Measurements from ENCODE around the gene NDUFA12. TPM values are rescaled to one million over a fixed set of nuclear protein-coding genes. Genes with fewer than 3 reads are reported as not detected.

The NDUFA12 gene
- 99.5 and 126 TPM in 2 replicates for total RNA-seq

GRCh38 chr12:95003213-95003920, at the start of gene NDUFA12:
Gene NDUFA12, minus strand, starts transcription at chr12:95003697. Its CDS starts 17 bp downstream, at chr12:95003680.

Other genes starting within 250 kb of the NDUFA12 start
- gene NR2C1, start 69.9 kb upstream of the NDUFA12 start, total RNA-seq, result 11.9 and 23.4 TPM in 2 replicates
- gene FGD6, start 213.8 kb upstream of the NDUFA12 start, total RNA-seq, result 8.4 and 13.8 TPM in 2 replicates
- 57.3 and 79.2 TPM in 2 replicates for gene VEZT, start 214.1 kb upstream of the NDUFA12 start, total RNA-seq

Data from regular cardiac myocyte (primary cell).